Placental pericyte (primary cell): ENCODE results near the gene GUCY2F. TPM values are rescaled to one million over a fixed set of nuclear protein-coding genes. Genes with fewer than 3 reads are reported as not detected.

Source experiments
- total RNA-seq: library from RNA; depleted of rRNA; stranded (reverse); fragments of >200 nt; gene quantifications from 2 replicates; pipeline ENCODE4 v1.2.3, GENCODE V29; 2012

The GUCY2F gene
- total RNA-seq = under 0.01 TPM in 1 of 2 replicates, not detected in the other

GRCh38 chrX:109481986-109482385 lies at the start of gene GUCY2F:
TSS of gene GUCY2F (minus strand) at chrX:109482086. CDS start at chrX:109475936, 6,150 bp downstream.

Other genes starting within 250 kb of the GUCY2F start
- gene NXT2, start 54.8 kb upstream of the GUCY2F start, total RNA-seq = 7.7 and 20.9 TPM in 2 replicates
- 0.22 and 1.3 TPM in 2 replicates for gene KCNE5, start 143.1 kb upstream of the GUCY2F start, total RNA-seq